T-helper 22 cell (primary cell): ENCODE data around the gene CLK1.

Experiments
- DNase-seq: peaks from one replicate; pipeline ENCODE4 v3.0.0-alpha.2; 2020; ENCODE audit warnings: low read depth

Gene CLK1

GRCh38 chr2:200811333-200812121 is 52.9 kb downstream of the CLK1 start, which contains the start of gene BZW1:
Gene BZW1 (plus strand): TSS chr2:200811910. CDS start chr2:200813218, 1,308 bp downstream.
- DNase-seq = peak; percentile 93

GRCh38 chr2:200810998-200811332 is 53.5 kb downstream of the CLK1 start:
- DNase-seq = no peak

GRCh38 chr2:200810252-200810997 is 54.0 kb downstream of the CLK1 start:
- no peak for DNase-seq

- DNase-seq = no peak
Measured at GRCh38 chr2:200809506-200810251, 54.8 kb downstream of the CLK1 start.
